Neural crest cell (in vitro differentiated cells): ENCODE data around the gene PRMT1. TPM values are rescaled to one million over a fixed set of nuclear protein-coding genes. Genes with fewer than 3 reads are reported as not detected.

Source experiments
- DNase-seq: peaks from one replicate; pipeline ENCODE4 v3.0.0; 2021; ENCODE audit warnings: low read depth, mixed read lengths, low spot score
- H3K27ac Mint-ChIP-seq: one replicate; pipeline ENCODE4 v1.8.0; 2021; ENCODE audit warnings: mild to moderate bottlenecking, mixed read lengths; ENCODE audit not compliant: unreplicated experiment
- H3K27me3 Mint-ChIP-seq: 2 replicates; pipeline ENCODE4 v1.8.0; 2021; ENCODE audit warnings: low read depth, mild to moderate bottlenecking, mixed read lengths
- H3K36me3 Mint-ChIP-seq: 2 replicates; pipeline ENCODE4 v1.8.0; 2021; ENCODE audit warnings: low read depth, mild to moderate bottlenecking, mixed read lengths
- H3K4me1 Mint-ChIP-seq: 2 replicates; pipeline ENCODE4 v1.8.0; 2021; ENCODE audit warnings: mixed read lengths
- H3K4me3 Mint-ChIP-seq: one replicate; pipeline ENCODE4 v1.8.0; 2021; ENCODE audit warnings: mild to moderate bottlenecking, mixed read lengths
- H3K9me3 Mint-ChIP-seq: 2 replicates; pipeline ENCODE4 v1.8.0; 2021; ENCODE audit warnings: mixed read lengths
- total RNA-seq: library from RNA; stranded (reverse); gene quantifications from 2 replicates; pipeline ENCODE4 v1.2.1, GENCODE V29; 2021
- TF ChIP-seq, protein P1 (sequence below): fragments of 200-600 bp; sonication (generic); conservative IDR thresholded peaks from 2 replicates; pipeline ENCODE4 v1.5.0; 2021; ENCODE audit warnings: antibody characterized with exemption, mild to moderate bottlenecking

The PRMT1 gene
- total RNA-seq, 1 donor from 2014 or later = 470 TPM

DNA sequence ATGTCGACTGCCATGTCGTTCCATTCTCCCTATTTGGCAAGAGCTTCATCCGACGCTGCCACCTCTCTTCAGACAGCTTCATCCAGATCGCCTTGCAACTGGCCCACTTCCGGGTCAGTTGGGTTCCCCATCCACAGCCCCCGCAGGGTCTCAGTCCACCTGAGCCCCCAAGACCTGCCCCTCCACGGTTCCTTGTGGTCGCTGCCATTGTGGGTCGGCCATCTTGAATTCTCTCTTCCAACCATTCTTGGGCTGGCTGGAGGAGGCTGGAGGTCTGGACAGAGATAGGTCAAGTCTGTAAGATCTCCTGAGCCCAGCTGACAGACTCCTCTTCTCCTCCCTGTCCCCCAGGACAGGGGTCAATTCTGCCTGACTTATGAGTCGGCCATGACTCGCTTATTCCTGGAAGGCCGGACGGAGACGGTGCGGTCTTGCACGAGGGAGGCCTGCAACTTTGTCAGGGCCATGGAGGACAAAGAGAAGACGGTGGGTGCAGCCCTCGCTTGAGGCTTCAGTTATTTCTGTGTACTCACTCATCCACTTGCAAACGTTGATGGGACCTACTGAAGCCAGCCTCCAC lies 33.4 kb downstream of the PRMT1 start:
- no peaks in the 10 kb centered on the region for H3K4me1 Mint-ChIP-seq
- TF ChIP-seq, protein P1, sequence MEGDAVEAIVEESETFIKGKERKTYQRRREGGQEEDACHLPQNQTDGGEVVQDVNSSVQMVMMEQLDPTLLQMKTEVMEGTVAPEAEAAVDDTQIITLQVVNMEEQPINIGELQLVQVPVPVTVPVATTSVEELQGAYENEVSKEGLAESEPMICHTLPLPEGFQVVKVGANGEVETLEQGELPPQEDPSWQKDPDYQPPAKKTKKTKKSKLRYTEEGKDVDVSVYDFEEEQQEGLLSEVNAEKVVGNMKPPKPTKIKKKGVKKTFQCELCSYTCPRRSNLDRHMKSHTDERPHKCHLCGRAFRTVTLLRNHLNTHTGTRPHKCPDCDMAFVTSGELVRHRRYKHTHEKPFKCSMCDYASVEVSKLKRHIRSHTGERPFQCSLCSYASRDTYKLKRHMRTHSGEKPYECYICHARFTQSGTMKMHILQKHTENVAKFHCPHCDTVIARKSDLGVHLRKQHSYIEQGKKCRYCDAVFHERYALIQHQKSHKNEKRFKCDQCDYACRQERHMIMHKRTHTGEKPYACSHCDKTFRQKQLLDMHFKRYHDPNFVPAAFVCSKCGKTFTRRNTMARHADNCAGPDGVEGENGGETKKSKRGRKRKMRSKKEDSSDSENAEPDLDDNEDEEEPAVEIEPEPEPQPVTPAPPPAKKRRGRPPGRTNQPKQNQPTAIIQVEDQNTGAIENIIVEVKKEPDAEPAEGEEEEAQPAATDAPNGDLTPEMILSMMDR = no peak
- H3K36me3 Mint-ChIP-seq = peaks cover 18% of the 10 kb centered on the region
- no peak for DNase-seq
- no peaks in the 10 kb centered on the region for H3K27me3 Mint-ChIP-seq
- H3K27ac Mint-ChIP-seq = no peak overlapping the region
- no peak overlapping the region for H3K4me3 Mint-ChIP-seq
- no peaks in the 10 kb centered on the region for H3K9me3 Mint-ChIP-seq

DNA sequence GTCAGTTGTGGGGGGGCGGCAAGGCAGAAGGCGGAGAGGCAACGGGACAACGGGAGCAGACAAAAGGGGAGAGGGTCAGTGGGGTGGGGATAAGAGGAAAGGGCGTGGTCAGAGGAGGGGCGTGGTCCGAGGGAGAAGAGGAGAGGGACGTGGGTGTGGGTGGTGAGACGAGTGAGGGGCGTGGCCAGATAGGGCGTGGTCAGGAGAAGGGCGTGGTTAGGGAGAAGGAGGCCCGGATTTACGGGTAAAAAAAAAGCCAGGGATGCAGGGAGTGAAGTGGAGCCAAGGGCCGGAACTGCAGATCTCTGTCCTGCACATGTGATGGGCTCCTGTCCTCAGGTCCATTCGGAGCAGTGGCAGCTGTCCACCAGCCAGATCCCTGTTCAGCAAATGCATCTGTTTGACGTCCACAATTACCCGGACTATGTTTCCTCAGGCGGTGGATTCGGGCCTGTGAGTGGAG lies 35.4 kb downstream of the PRMT1 start:
- Mint-ChIP-seq H3K36me3 (peaks cover 18% of the 10 kb centered on the region), H3K4me3 (no peak overlapping the region), H3K27me3 (no peaks in the 10 kb centered on the region), H3K4me1 (peaks cover 2% of the 10 kb centered on the region), H3K27ac (no peak overlapping the region), H3K9me3 (peaks cover 1% of the 10 kb centered on the region)
- peak; percentile 28 for DNase-seq
- TF ChIP-seq, protein P1 = no peak

DNA sequence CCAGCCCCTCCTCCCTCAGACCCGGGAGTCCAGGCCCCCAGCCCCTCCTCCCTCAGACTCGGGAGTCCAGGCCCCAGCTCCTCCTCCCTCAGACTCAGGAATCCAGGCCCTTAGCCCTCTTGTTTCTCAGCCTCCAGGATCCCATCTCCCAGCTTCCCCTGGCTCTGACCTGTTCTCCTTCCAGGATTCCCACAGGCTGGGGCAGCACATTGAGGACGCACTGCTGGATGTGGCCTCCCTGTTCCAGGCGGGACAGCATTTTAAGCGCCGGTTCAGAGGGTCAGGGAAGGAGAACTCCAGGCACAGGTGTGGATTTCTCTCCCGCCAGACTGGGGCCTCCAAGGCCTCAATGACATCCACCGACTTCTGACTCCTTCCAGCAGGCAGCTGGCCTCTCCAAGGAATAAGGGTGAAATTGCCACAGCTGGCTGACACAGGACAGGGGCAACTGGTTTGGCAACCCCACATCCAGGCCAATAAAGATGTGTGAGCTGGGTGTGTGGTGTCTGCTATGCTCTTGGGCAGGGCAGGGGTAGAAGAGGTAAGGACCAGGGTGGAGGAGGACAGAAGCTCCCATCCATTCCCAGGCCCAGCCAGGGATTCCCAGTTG lies 36.3 kb downstream of the PRMT1 start:
- H3K4me3 Mint-ChIP-seq = no peak overlapping the region

DNA sequence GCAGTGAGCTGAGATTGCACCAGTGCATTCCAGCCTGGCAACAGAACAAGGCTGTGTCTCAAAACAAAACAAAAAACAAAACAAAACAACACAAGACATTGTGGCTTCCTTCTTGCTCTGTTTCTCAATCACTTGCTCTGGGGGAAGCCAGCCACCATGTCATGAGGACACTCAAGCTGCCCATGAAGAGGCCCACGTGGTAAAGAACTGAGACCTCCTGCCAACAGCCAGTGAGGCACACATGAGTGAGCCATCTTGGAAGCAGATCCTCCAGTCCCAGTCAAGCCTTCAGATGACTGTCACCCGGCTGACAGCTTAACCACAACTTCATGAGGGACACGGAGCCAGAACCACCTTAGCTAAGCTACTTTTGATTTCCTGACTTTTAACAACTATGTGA lies 39.1 kb downstream of the PRMT1 start:
- TF ChIP-seq, protein P1 = no peak
- DNase-seq = no peak
- no peak overlapping the region for H3K4me3 Mint-ChIP-seq
- H3K4me1 Mint-ChIP-seq = peaks cover 6% of the 10 kb centered on the region
- peaks cover 3% of the 10 kb centered on the region for H3K9me3 Mint-ChIP-seq
- no peak overlapping the region for H3K27ac Mint-ChIP-seq
- no peaks in the 10 kb centered on the region for H3K27me3 Mint-ChIP-seq
- peaks cover 5% of the 10 kb centered on the region for H3K36me3 Mint-ChIP-seq

More for the DNA sequence above, 36.3 kb downstream of the PRMT1 start:
- Mint-ChIP-seq H3K27me3 (no peaks in the 10 kb centered on the region), H3K27ac (no peak overlapping the region), H3K4me1 (peaks cover 6% of the 10 kb centered on the region), H3K9me3 (peaks cover 3% of the 10 kb centered on the region), H3K36me3 (peaks cover 18% of the 10 kb centered on the region)
- TF ChIP-seq, protein P1 = no peak
- no peak for DNase-seq

DNA sequence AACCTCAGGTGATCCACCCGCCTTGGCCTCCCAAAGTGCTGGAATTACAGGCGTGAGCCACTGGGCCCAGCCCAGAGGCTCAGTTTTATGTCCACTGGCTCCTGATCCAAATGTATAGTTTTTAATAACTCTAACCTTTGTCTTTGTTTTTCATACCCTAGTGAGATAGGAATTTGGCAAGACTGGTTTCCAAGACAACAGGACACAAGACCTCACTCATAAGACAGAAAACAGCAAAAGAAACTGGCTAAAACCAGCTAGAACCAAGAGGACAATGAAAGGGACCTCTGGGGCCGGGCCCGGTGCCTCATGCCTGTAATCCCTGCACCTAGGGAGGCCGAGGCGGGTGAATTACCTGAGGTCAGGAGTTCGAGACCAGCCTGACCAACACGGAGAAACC lies 41.4 kb downstream of the PRMT1 start:
- Mint-ChIP-seq H3K27ac (no peak overlapping the region), H3K4me3 (no peak overlapping the region), H3K4me1 (peaks cover 6% of the 10 kb centered on the region), H3K9me3 (peaks cover 3% of the 10 kb centered on the region), H3K36me3 (peaks cover 3% of the 10 kb centered on the region), H3K27me3 (no peaks in the 10 kb centered on the region)
- no peak for DNase-seq
- TF ChIP-seq, protein P1 = no peak
